HCT116 (cell line): ENCODE results near the gene PRDX4. TPM values are rescaled to one million over a fixed set of nuclear protein-coding genes. Genes with fewer than 3 reads are reported as not detected.

ENCODE experiments used
- ATAC-seq: fragments of 200-7000 bp; cut with Tn5 transposase; 2 replicates; pipeline ENCODE4 v1.9.1; 2020; ENCODE audit warnings: mild to moderate bottlenecking, moderate library complexity
- BruUV-seq: library from RNA; stranded (reverse); fragments of 400-500 nt; replicated peaks from 2 replicates; lab custom pipeline; 2021; lab: Mats Ljungman, UMichigan
- CTCF ChIA-PET: fragments of 300-600 bp; sonication (Branson Sonifier 250); formaldehyde crosslinking; loops from one replicate; lab custom pipeline; 2021; ENCODE audit warnings: antibody characterized with exemption; lab: Charles Lee
- POLR2A ChIA-PET: fragments of 300-600, 350-600 bp; sonication (Branson Sonifier 250); formaldehyde crosslinking; loops from one replicate; lab custom pipeline; 2021; ENCODE audit warnings: antibody characterized with exemption; lab: Charles Lee
- RAD21 ChIA-PET, 2 experiments: fragments of 300-600 bp; sonication (Branson Sonifier 250); formaldehyde crosslinking; loops; one replicate each; lab custom pipeline; 2023; ENCODE audit warnings: low total read pairs in 2 of 2; ENCODE audit not compliant: uncharacterized antibody in 2 of 2, unreplicated experiment in 2 of 2, low non-redundant PET in 1 of 2; lab: Charles Lee
- DNase-seq: peaks from one replicate; pipeline ENCODE4 v3.0.0-alpha.2; 2010; ENCODE audit warnings: low read depth, low spot score
- H2AFZ ChIP-seq: fragments of 200-600 bp; shearing (Covaris generic), sonication (generic); 2 replicates; pipeline ENCODE4 v1.6.1; 2017; ENCODE audit warnings: low read depth, mixed run types, mixed read lengths, antibody characterized with exemption, low read length; ENCODE audit not compliant: poor library complexity, severe bottlenecking
- H3K27ac ChIP-seq: 2 replicates; pipeline ENCODE4 v1.5.1; 2012; ENCODE audit warnings: low read depth, low read length
- H3K27me3 ChIP-seq: fragments of 200-600 bp; sonication (generic); 2 replicates; pipeline ENCODE4 v1.6.1; 2016; ENCODE audit warnings: mixed run types, low read length, mixed read lengths; ENCODE audit not compliant: insufficient read depth
- H3K36me3 ChIP-seq, 2 experiments: fragments of 200-500 bp in 1 of 2; fragments of 200-600 bp in 1 of 2; sonication (Bioruptor generic) in 1 of 2; sonication (generic) in 1 of 2; 2 replicates each; pipeline versions ENCODE4 v1.5.1 to v1.6.1; 2014 to 2016; ENCODE audit warnings: low read length in 2 of 2, inconsistent platforms in 1 of 2, mixed read lengths in 1 of 2, mixed run types in 1 of 2; ENCODE audit not compliant: insufficient read depth in 2 of 2, control insufficient read depth in 1 of 2
- H3K4me1 ChIP-seq, 2 experiments: fragments of 200-600 bp in 1 of 2; sonication (generic) in 1 of 2; 2 replicates each; pipeline versions ENCODE4 v1.5.1 to v1.6.1; 2012 to 2017; ENCODE audit warnings: low read length in 2 of 2, inconsistent platforms in 1 of 2, mild to moderate bottlenecking in 1 of 2, mixed read lengths in 1 of 2, mixed run types in 1 of 2, moderate library complexity in 1 of 2; ENCODE audit not compliant: insufficient read depth in 2 of 2, control insufficient read depth in 1 of 2
- H3K4me2 ChIP-seq: fragments of 200-600 bp; sonication (generic); 2 replicates; pipeline ENCODE4 v1.6.1; 2017; ENCODE audit warnings: mixed run types, low read length, mixed read lengths
- H3K4me3 ChIP-seq, 2 experiments: fragments of 200-600 bp in 1 of 2; sonication (generic) in 1 of 2; replicated peaks in 1 of 2; 2 replicates each; pipeline ENCODE4 v1.5.1; 2011 to 2016; ENCODE audit warnings: low read length in 2 of 2, control low read depth in 1 of 2, low read depth in 1 of 2, mild to moderate bottlenecking in 1 of 2, mixed read lengths in 1 of 2, mixed run types in 1 of 2
- H3K79me2 ChIP-seq: fragments of 200-600 bp; sonication (generic); 2 replicates; pipeline ENCODE4 v1.6.1; 2017; ENCODE audit warnings: mild to moderate bottlenecking, mixed run types, low read length, moderate library complexity, mixed read lengths; ENCODE audit not compliant: insufficient read depth
- H3K9ac ChIP-seq: fragments of 200-600 bp; sonication (generic); 2 replicates; pipeline ENCODE4 v1.6.1; 2016; ENCODE audit warnings: low read length, mixed read lengths
- H3K9me2 ChIP-seq: fragments of 200-600 bp; sonication (generic), shearing (Covaris generic); 2 replicates; pipeline ENCODE4 v1.6.1; 2017; ENCODE audit warnings: mixed run types, mild to moderate bottlenecking, moderate library complexity; ENCODE audit not compliant: insufficient read depth
- H3K9me3 ChIP-seq, 2 experiments: fragments of 200-500 bp in 1 of 2; fragments of 200-600 bp in 1 of 2; sonication (Bioruptor generic) in 1 of 2; sonication (generic) in 1 of 2; 2 replicates each; pipeline ENCODE4 v1.6.1; 2014 to 2017; ENCODE audit warnings: low read length in 2 of 2, mixed read lengths in 2 of 2, inconsistent platforms in 1 of 2, low read depth in 1 of 2, mild to moderate bottlenecking in 1 of 2, mixed run types in 1 of 2, moderate library complexity in 1 of 2; ENCODE audit not compliant: control insufficient read depth in 1 of 2, insufficient read depth in 1 of 2
- H4K20me1 ChIP-seq: fragments of 200-600 bp; sonication (generic), shearing (Covaris generic); 2 replicates; pipeline ENCODE4 v1.6.1; 2017; ENCODE audit warnings: mixed run types, mild to moderate bottlenecking, moderate library complexity; ENCODE audit not compliant: insufficient read depth
- CBX3 ChIP-seq: IDR thresholded peaks from 2 replicates; pipeline ENCODE4 v1.6.1; 2012; ENCODE audit warnings: low read depth
- CEBPB ChIP-seq: IDR thresholded peaks from 2 replicates; pipeline ENCODE4 v1.6.1; 2012; ENCODE audit warnings: low read depth
- EGR1 ChIP-seq: IDR thresholded peaks from 2 replicates; pipeline ENCODE4 v1.6.1; 2012; ENCODE audit warnings: low read depth
- EZH2 ChIP-seq: fragments of 200-600 bp; sonication (generic); IDR thresholded peaks from 2 replicates; pipeline ENCODE4 v1.6.1; 2017; ENCODE audit warnings: antibody characterized with exemption, mixed run types
- EZH2phosphoT487 ChIP-seq: fragments of 200-600 bp; IDR thresholded peaks from 2 replicates; pipeline ENCODE4 v1.6.1; 2018; ENCODE audit warnings: antibody characterized with exemption, borderline replicate concordance
- FOSL1 ChIP-seq: IDR thresholded peaks from 2 replicates; pipeline ENCODE4 v1.6.1; 2012; ENCODE audit warnings: low read depth
- MAX ChIP-seq: IDR thresholded peaks from 2 replicates; pipeline ENCODE4 v1.6.1; 2012
- POLR2A ChIP-seq: IDR thresholded peaks from 2 replicates; pipeline ENCODE4 v1.7.0; 2011; ENCODE audit warnings: borderline replicate concordance; ENCODE audit not compliant: insufficient read depth, insufficient read length; ENCODE audit errors: extremely low read depth
- POLR2AphosphoS5 ChIP-seq: IDR thresholded peaks from 2 replicates; pipeline ENCODE4 v1.6.1; 2011; ENCODE audit warnings: mild to moderate bottlenecking, low read depth, low read length, moderate library complexity
- SIN3A ChIP-seq: IDR thresholded peaks from 2 replicates; pipeline ENCODE4 v1.6.1; 2012; ENCODE audit warnings: low read depth
- SP1 ChIP-seq: IDR thresholded peaks from 2 replicates; pipeline ENCODE4 v1.6.1; 2012; ENCODE audit warnings: low read depth
- SRF ChIP-seq: IDR thresholded peaks from 2 replicates; pipeline ENCODE4 v1.6.1; 2012; ENCODE audit warnings: low read depth
- TCF7L2 ChIP-seq: IDR thresholded peaks from 2 replicates; pipeline ENCODE4 v1.7.0; 2011; ENCODE audit warnings: borderline replicate concordance, inconsistent platforms; ENCODE audit not compliant: insufficient read depth, insufficient read length; ENCODE audit errors: extremely low read depth
- ZBTB33 ChIP-seq: IDR thresholded peaks from 2 replicates; pipeline ENCODE4 v1.6.1; 2011; ENCODE audit warnings: mild to moderate bottlenecking, low read length, moderate library complexity; ENCODE audit not compliant: insufficient replicate concordance; ENCODE audit errors: extremely low read depth
- ZFX ChIP-seq: fragments of 450-650 bp; IDR thresholded peaks from 2 replicates; pipeline ENCODE4 v1.6.1; 2017
- intact Hi-C: fragments of 100-400 bp; cut with micrococcal nuclease; formaldehyde crosslinking; loops from 2 replicates; pipeline ENCODE4 v1.10.0; 2022
- total RNA-seq: library from RNA; stranded (reverse); gene quantifications from one replicate; pipeline ENCODE4 v1.2.1, GENCODE V29; 2021; ENCODE audit not compliant: unreplicated experiment
- TF ChIP-seq, protein P1 (sequence below): IDR thresholded peaks from 2 replicates; pipeline ENCODE4 v1.6.1; 2012
- TF ChIP-seq, protein P2 (sequence below), 3 experiments: fragments of 200-600 bp in 1 of 3; sonication (generic) in 1 of 3; IDR thresholded peaks in 2 of 3; conservative IDR thresholded peaks in 1 of 3; 2 replicates each; pipeline ENCODE4 v1.5.1; 2012 to 2017; ENCODE audit warnings: low read depth in 2 of 3, low read length in 2 of 3, antibody characterized with exemption in 1 of 3, borderline replicate concordance in 1 of 3, control low read depth in 1 of 3, mild to moderate bottlenecking in 1 of 3, mixed read lengths in 1 of 3, mixed run types in 1 of 3, moderate library complexity in 1 of 3; ENCODE audit not compliant: insufficient read depth in 1 of 3

Gene PRDX4
- total RNA-seq, 1 experiment from 2014 or later: 122 TPM

DNA sequence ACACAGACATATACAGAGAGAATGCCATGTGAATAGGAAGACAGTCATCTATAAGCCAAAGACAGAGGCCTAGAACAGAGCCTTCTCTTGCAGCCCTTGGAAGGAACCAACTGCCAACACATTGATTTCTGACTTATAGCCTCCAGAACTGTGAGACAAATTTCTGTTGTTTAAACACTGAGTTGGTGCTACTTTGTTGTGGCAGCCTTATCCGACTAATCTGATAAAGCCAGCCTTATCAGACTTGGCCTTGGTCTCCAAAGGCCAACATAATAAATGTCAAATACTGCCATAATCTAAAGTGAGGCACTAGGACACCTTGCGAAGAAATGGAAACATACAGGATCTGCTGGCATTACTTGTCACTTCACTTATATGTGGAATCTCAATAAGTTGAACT is 24.3 kb upstream of the PRDX4 start:
- no TSS peak for BruUV-seq
- no peak for TF ChIP-seq SP1
- no peak for TF ChIP-seq CBX3
- TF ChIP-seq EGR1: no peak
- TF ChIP-seq POLR2AphosphoS5: no peak
- no peak for TF ChIP-seq EZH2
- no peak for TF ChIP-seq EZH2phosphoT487
- no peak for TF ChIP-seq SIN3A
- no peak for TF ChIP-seq POLR2A
- TF ChIP-seq TCF7L2: no peak
- TF ChIP-seq CEBPB: no peak
- TF ChIP-seq SRF: no peak
- TF ChIP-seq, protein P1, sequence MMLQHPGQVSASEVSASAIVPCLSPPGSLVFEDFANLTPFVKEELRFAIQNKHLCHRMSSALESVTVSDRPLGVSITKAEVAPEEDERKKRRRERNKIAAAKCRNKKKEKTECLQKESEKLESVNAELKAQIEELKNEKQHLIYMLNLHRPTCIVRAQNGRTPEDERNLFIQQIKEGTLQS: no peak
- TF ChIP-seq, protein P2, sequence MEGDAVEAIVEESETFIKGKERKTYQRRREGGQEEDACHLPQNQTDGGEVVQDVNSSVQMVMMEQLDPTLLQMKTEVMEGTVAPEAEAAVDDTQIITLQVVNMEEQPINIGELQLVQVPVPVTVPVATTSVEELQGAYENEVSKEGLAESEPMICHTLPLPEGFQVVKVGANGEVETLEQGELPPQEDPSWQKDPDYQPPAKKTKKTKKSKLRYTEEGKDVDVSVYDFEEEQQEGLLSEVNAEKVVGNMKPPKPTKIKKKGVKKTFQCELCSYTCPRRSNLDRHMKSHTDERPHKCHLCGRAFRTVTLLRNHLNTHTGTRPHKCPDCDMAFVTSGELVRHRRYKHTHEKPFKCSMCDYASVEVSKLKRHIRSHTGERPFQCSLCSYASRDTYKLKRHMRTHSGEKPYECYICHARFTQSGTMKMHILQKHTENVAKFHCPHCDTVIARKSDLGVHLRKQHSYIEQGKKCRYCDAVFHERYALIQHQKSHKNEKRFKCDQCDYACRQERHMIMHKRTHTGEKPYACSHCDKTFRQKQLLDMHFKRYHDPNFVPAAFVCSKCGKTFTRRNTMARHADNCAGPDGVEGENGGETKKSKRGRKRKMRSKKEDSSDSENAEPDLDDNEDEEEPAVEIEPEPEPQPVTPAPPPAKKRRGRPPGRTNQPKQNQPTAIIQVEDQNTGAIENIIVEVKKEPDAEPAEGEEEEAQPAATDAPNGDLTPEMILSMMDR (IDR thresholded peaks at IDR 0.05 in 2 of 3, conservative IDR thresholded peaks at IDR 0.05 in 1 of 3; ENCODE audit: borderline replicate concordance in 1 of 3, insufficient read depth in 1 of 3, low read depth in 2 of 3, low read length in 2 of 3): no peak
- TF ChIP-seq ZFX: no peak
- no peak for TF ChIP-seq FOSL1
- no peak for TF ChIP-seq ZBTB33
- no peak for TF ChIP-seq MAX
- RAD21 ChIA-PET: no interaction called here

More for the DNA sequence above, 24.3 kb upstream of the PRDX4 start:
- no peak overlapping the region for H3K9ac ChIP-seq
- no peaks in the 10 kb centered on the region for H3K36me3 ChIP-seq
- no peaks in the 10 kb centered on the region for H3K9me3 ChIP-seq
- H3K4me2 ChIP-seq: no peak overlapping the region
- intact Hi-C loops: no loop called here
- H3K27me3 ChIP-seq: no peaks in the 10 kb centered on the region
- ChIA-PET CTCF (no interaction called here), POLR2A (no interaction called here)
- no peaks in the 10 kb centered on the region for H3K79me2 ChIP-seq
- no peaks in the 10 kb centered on the region for H4K20me1 ChIP-seq
- no peak for ATAC-seq
- H3K4me1 ChIP-seq: no peaks in the 10 kb centered on the region
- H2AFZ ChIP-seq: no peak overlapping the region
- no peaks in the 10 kb centered on the region for H3K9me2 ChIP-seq
- H3K27ac ChIP-seq: no peak overlapping the region
- H3K4me3 ChIP-seq: no peak overlapping the region
- DNase-seq: no peak
